Stimulated activated CD4-positive, alpha-beta T cell treated with anti-CD3 and anti-CD28 coated beads, Interleukin-15, amount 100 ng/mL, for 24 hours (primary cell): ENCODE measurements around the gene SNRPF.
"Not testable (repeated sequence)": the region's sequence is repeated elsewhere in the genome, so short reads cannot be mapped to it uniquely, and the experiment has no call there.

Source experiments
- DNase-seq: peaks from one replicate; pipeline ENCODE4 v3.0.0-alpha.2; 2020

Gene SNRPF

GRCh38 chr12:95858451-95859343 lies at the start of gene SNRPF:
TSS of gene SNRPF (plus strand) at chr12:95858952. CDS start at chr12:95859074, 122 bp downstream.
- peak; percentile 94 for DNase-seq

- no peak for DNase-seq
These were observed 49.6 kb upstream of the SNRPF start for GRCh38 chr12:95809000-95809680.

- DNase-seq, result no peak
These were observed 48.3 kb upstream of the SNRPF start for GRCh38 chr12:95810411-95810810.

- not testable (repeated sequence) for DNase-seq
These were observed 46.6 kb upstream of the SNRPF start for GRCh38 chr12:95812155-95812554.

- no peak for DNase-seq
These were observed 43.0 kb upstream of the SNRPF start for GRCh38 chr12:95815632-95816212.

GRCh38 chr12:95820096-95820703 lies 38.6 kb upstream of the SNRPF start:
- DNase-seq, result no peak

GRCh38 chr12:95829395-95829794 lies 29.4 kb upstream of the SNRPF start:
- DNase-seq, result no peak

GRCh38 chr12:95830335-95831089 lies 28.2 kb upstream of the SNRPF start:
- no peak for DNase-seq

GRCh38 chr12:95834572-95834971 lies 24.2 kb upstream of the SNRPF start:
- no peak for DNase-seq

- DNase-seq, result no peak
These were observed 22.6 kb upstream of the SNRPF start for GRCh38 chr12:95836185-95836609.

- DNase-seq, result no peak
These were observed 22.0 kb upstream of the SNRPF start for GRCh38 chr12:95836630-95837239.

GRCh38 chr12:95837240-95838038 lies 21.3 kb upstream of the SNRPF start:
- no peak for DNase-seq

- no peak for DNase-seq
These were observed 20.6 kb upstream of the SNRPF start for GRCh38 chr12:95838125-95838524.

- not testable (repeated sequence) for DNase-seq
These were observed 16.3 kb upstream of the SNRPF start for GRCh38 chr12:95842426-95842825.

GRCh38 chr12:95848575-95849388 lies 10.0 kb upstream of the SNRPF start:
- no peak for DNase-seq

- no peak for DNase-seq
These were observed 7.1 kb upstream of the SNRPF start for GRCh38 chr12:95851606-95852005.

GRCh38 chr12:95852133-95852532 lies 6.6 kb upstream of the SNRPF start:
- no peak for DNase-seq

- no peak for DNase-seq
These were observed 1.6 kb upstream of the SNRPF start for GRCh38 chr12:95857156-95857555.

GRCh38 chr12:95857799-95858198 lies 953 bp upstream of the SNRPF start:
- no peak for DNase-seq

GRCh38 chr12:95859344-95859816 lies 628 bp downstream of the SNRPF start:
- peak; percentile 21 for DNase-seq
